ENCODE results near the gene BRCC3. TPM values are rescaled to one million over a fixed set of nuclear protein-coding genes. Genes with fewer than 3 reads are reported as not detected.
A peak's percentile ranks its signal among the peaks of the same experiment; 100 is the strongest.

BRCC3 gene
- total RNA-seq, 4 donors from 2014 or later = 11.8 to 18.6 (median 17.1) TPM

DNA sequence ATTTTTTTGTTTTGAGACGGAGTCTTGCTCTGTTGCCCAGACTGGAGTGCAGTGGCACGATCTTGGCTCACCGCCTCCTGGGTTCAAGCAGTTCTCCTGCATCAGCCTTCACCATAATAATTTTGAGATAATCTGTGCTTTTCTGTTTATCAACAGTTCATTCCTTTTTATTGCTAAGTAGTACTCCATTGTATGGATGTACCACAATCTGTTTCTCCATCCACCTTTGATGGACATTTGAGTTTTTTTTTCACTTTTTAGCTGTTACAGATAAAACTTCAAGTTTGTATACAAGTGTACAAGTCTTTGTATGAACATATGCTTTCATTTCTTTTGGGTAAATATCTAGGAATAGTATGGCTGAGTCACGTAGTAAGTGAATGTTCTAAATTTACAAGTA lies 35.6 kb upstream of the BRCC3 start:
- Histone ChIP-seq H3K27ac (no peak overlapping the region), H3K36me3 (peaks cover 0 to 28% (median 0%) of the 10 kb centered on the region in 3 donors), H3K4me3 (no peak overlapping the region), H3K9me3 (no peaks in the 10 kb centered on the region), H3K4me1 (no peaks in the 10 kb centered on the region), H3K27me3 (no peaks in the 10 kb centered on the region)
- no peak for DNase-seq
- 97 to 100% methylated on average over 4 of the region's 4 CpGs for WGBS, 2 donors
- no peak for TF ChIP-seq POLR2A (IDR thresholded peaks at IDR 0.05)
- TF ChIP-seq, protein P1, sequence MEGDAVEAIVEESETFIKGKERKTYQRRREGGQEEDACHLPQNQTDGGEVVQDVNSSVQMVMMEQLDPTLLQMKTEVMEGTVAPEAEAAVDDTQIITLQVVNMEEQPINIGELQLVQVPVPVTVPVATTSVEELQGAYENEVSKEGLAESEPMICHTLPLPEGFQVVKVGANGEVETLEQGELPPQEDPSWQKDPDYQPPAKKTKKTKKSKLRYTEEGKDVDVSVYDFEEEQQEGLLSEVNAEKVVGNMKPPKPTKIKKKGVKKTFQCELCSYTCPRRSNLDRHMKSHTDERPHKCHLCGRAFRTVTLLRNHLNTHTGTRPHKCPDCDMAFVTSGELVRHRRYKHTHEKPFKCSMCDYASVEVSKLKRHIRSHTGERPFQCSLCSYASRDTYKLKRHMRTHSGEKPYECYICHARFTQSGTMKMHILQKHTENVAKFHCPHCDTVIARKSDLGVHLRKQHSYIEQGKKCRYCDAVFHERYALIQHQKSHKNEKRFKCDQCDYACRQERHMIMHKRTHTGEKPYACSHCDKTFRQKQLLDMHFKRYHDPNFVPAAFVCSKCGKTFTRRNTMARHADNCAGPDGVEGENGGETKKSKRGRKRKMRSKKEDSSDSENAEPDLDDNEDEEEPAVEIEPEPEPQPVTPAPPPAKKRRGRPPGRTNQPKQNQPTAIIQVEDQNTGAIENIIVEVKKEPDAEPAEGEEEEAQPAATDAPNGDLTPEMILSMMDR (IDR thresholded peaks at IDR 0.05) = no peak
- intact Hi-C loops (cut with DNase I) = no loop called here

GRCh38 chrX:155046129-155046810 lies 25.0 kb upstream of the BRCC3 start:
- 72 to 85% methylated on average over 6 of the region's 6 CpGs for WGBS, 2 donors
- no peak for TF ChIP-seq POLR2A (IDR thresholded peaks at IDR 0.05)
- TF ChIP-seq, protein P1 (IDR thresholded peaks at IDR 0.05) = no peak
- Histone ChIP-seq H3K4me3 (no peak overlapping the region), H3K9me3 (no peaks in the 10 kb centered on the region), H3K36me3 (peaks cover 0 to 21% (median 0%) of the 10 kb centered on the region in 3 donors), H3K27ac (no peak overlapping the region), H3K27me3 (no peaks in the 10 kb centered on the region), H3K4me1 (no peaks in the 10 kb centered on the region)
- intact Hi-C loops (cut with DNase I) = no loop called here
- DNase-seq = no peak

DNA sequence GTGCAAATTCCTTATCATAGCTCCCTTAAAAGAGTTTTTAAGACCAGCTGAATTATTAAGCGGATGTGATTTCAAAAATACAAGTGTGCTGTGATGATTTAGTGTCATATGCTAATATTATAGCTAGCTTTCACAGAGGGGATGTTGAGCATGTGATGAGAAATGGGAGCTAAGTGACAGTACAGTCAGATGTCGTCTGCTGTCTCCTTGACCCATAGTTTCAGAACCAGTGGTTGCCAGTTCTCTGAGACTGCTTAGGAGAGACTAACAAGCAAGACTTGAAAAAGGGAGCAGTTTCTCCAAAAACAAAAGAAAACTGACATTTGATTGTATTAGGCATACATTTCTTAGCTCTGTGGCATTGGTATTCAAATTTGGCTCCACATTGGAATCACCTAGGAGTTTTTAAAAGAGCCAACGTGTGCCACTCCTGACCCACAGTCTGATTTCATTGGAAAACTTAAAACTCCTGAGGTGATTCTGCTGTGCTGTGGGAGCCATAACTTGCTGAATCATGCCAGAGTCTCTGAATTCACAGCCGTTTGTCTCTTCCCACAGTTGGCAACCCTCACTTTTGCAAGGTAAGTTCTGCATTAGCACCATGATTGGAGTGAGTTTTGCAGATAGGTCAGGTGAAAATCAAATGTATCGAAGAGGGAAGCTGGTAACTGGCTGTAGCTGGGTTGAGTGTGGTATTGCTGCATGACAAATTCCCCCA lies 24.3 kb upstream of the BRCC3 start:
- DNase-seq = no peak
- H3K27ac ChIP-seq = no peak overlapping the region
- H3K4me1 ChIP-seq = no peaks in the 10 kb centered on the region
- H3K27me3 ChIP-seq = no peaks in the 10 kb centered on the region
- H3K36me3 ChIP-seq = peaks cover 0 to 28% (median 0%) of the 10 kb centered on the region in 3 donors
- no peaks in the 10 kb centered on the region for H3K9me3 ChIP-seq
- TF ChIP-seq, protein P1 (IDR thresholded peaks at IDR 0.05) = no peak
- TF ChIP-seq POLR2A (IDR thresholded peaks at IDR 0.05) = no peak
- intact Hi-C loops (cut with DNase I) = no loop called here
- no peak overlapping the region for H3K4me3 ChIP-seq
- 58 to 65% methylated on average over 3 to 5 of the region's 5 CpGs for WGBS, 2 donors

DNA sequence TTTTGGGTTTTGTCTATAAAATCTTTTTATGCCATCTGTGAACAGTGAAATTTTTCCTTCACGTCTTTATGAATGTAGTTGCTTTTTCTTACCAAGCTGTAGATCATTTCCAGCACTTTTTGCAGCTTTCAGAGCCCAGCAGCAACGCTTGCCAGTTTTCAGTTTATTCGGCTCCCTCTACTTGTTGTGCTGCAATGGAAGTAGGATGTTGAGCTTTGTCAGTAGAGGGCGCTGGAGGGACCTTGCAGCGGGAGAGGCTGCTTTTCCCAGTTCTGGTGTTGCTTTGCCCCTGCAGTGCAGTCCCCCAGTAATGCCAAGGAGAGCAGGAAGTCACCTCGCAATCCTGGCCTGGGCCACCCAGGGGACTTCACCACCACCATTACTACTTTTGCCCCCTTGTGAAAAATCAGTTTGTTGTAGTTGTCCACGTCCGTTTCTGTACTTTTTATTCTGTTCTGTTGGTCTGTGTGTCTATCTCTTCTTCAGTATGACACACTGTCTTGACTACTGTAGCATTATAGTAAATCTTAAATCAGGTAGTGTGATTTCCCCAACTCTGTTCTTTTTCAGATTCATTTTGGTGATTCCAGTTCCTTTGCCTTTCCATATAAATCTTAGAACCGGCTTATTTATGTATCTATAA lies 22.2 kb upstream of the BRCC3 start:
- Histone ChIP-seq H3K36me3 (peaks cover 0 to 47% (median 0%) of the 10 kb centered on the region in 3 donors), H3K27me3 (no peaks in the 10 kb centered on the region), H3K4me3 (no peak overlapping the region), H3K27ac (no peak overlapping the region), H3K4me1 (no peaks in the 10 kb centered on the region), H3K9me3 (no peaks in the 10 kb centered on the region)
- no peak for DNase-seq
- WGBS, 2 donors = 42 to 52% methylated on average over 6 of the region's 9 CpGs
- TF ChIP-seq POLR2A (IDR thresholded peaks at IDR 0.05) = no peak
- TF ChIP-seq, protein P1 (IDR thresholded peaks at IDR 0.05) = peak in 3 of 6 experiments; percentile 35 to 44 (median 37)
- intact Hi-C loops (cut with DNase I) = no loop called here

All from esophagus squamous epithelium (tissue), 5 donors.